Neural progenitor cell (in vitro differentiated cells): ENCODE measurements around the gene METTL25B. TPM values are rescaled to one million over a fixed set of nuclear protein-coding genes. Genes with fewer than 3 reads are reported as not detected.

ENCODE experiments used
- DNase-seq: peaks from one replicate; pipeline ENCODE4 v3.0.0-alpha.2; 2016; ENCODE audit warnings: low spot score
- H2AFZ ChIP-seq: fragments of 200-600 bp; sonication (generic); replicated peaks from 2 replicates; pipeline ENCODE4 v1.6.1; 2016; ENCODE audit warnings: antibody characterized with exemption
- H3F3A ChIP-seq: fragments of 200-600 bp; sonication (generic); 2 replicates; pipeline ENCODE4 v1.6.1; 2016; ENCODE audit warnings: antibody characterized with exemption, low read depth
- H3K27ac ChIP-seq: fragments of 200-600 bp; sonication (generic); 2 replicates; pipeline ENCODE4 v1.5.1; 2016; ENCODE audit warnings: mild to moderate bottlenecking
- H3K27me3 ChIP-seq: fragments of 200-600 bp; sonication (generic); 2 replicates; pipeline ENCODE4 v1.6.1; 2016; ENCODE audit warnings: mild to moderate bottlenecking, moderate library complexity
- H3K36me3 ChIP-seq: fragments of 200-600 bp; sonication (generic); 2 replicates; pipeline ENCODE4 v1.5.1; 2016
- H3K4me1 ChIP-seq: fragments of 200-600 bp; sonication (generic); 2 replicates; pipeline ENCODE4 v1.6.1; 2016; ENCODE audit warnings: mixed run types
- H3K4me2 ChIP-seq: fragments of 200-600 bp; sonication (generic); 2 replicates; pipeline ENCODE4 v1.6.1; 2016
- H3K4me3 ChIP-seq: fragments of 200-600 bp; sonication (generic); 2 replicates; pipeline ENCODE4 v1.5.1; 2016
- H3K79me2 ChIP-seq: fragments of 200-600 bp; sonication (generic); 2 replicates; pipeline ENCODE4 v1.6.1; 2016; ENCODE audit warnings: low read depth
- H3K9ac ChIP-seq: fragments of 200-600 bp; sonication (generic); 2 replicates; pipeline ENCODE4 v1.6.1; 2016
- H3K9me3 ChIP-seq: fragments of 200-600 bp; sonication (generic); 2 replicates; pipeline ENCODE4 v1.5.1; 2016; ENCODE audit warnings: low read depth
- H4K20me1 ChIP-seq: fragments of 200-600 bp; sonication (generic); 2 replicates; pipeline ENCODE4 v1.6.1; 2016; ENCODE audit warnings: low read depth
- H3K27ac Mint-ChIP-seq: 3 replicates; pipeline ENCODE4 v1.8.0; 2021; ENCODE audit warnings: mixed read lengths
- H3K27me3 Mint-ChIP-seq: 2 replicates; pipeline ENCODE4 v1.8.0; 2022; ENCODE audit warnings: low read depth, mild to moderate bottlenecking, inconsistent platforms, moderate library complexity, mixed read lengths; ENCODE audit not compliant: insufficient read depth
- H3K36me3 Mint-ChIP-seq: 3 replicates; pipeline ENCODE4 v1.8.0; 2021; ENCODE audit warnings: mixed read lengths
- H3K4me1 Mint-ChIP-seq: 3 replicates; pipeline ENCODE4 v1.8.0; 2021; ENCODE audit warnings: mixed read lengths
- H3K4me3 Mint-ChIP-seq: 3 replicates; pipeline ENCODE4 v1.8.0; 2021; ENCODE audit warnings: mild to moderate bottlenecking, moderate library complexity, mixed read lengths
- H3K9me3 Mint-ChIP-seq: 3 replicates; pipeline ENCODE4 v1.8.0; 2020; ENCODE audit warnings: mixed read lengths
- CTCF ChIP-seq: fragments of 200-600 bp; sonication (generic); IDR thresholded peaks from 2 replicates; pipeline ENCODE4 v1.5.1; 2017; ENCODE audit warnings: antibody characterized with exemption, mild to moderate bottlenecking
- EZH2 ChIP-seq: fragments of 200-600 bp; sonication (generic); IDR thresholded peaks from 2 replicates; pipeline ENCODE4 v1.6.1; 2017; ENCODE audit warnings: antibody characterized with exemption, mild to moderate bottlenecking, moderate library complexity
- EZH2phosphoT487 ChIP-seq: fragments of 200-600 bp; sonication (generic); IDR thresholded peaks from 2 replicates; pipeline ENCODE4 v1.6.1; 2017; ENCODE audit warnings: antibody characterized with exemption
- total RNA-seq: library from RNA; depleted of rRNA; stranded (reverse); fragments of >200 nt; gene quantifications from 2 replicates; pipeline ENCODE4 v1.2.3, GENCODE V29; 2015; ENCODE audit warnings: low replicate concordance

Gene METTL25B
- total RNA-seq, 1 donor from 2014 or later = 21.4 TPM

- no peak for DNase-seq
- H4K20me1 ChIP-seq = no peaks in the 10 kb centered on the region
- H3K27me3 ChIP-seq = no peaks in the 10 kb centered on the region
- no peak overlapping the region for H3K9ac ChIP-seq
- no peak overlapping the region for H3K4me3 ChIP-seq
- H3K36me3 ChIP-seq = no peaks in the 10 kb centered on the region
- H3K79me2 ChIP-seq = peaks cover 16% of the 10 kb centered on the region
- no peak overlapping the region for H3K27ac ChIP-seq
- H3K9me3 ChIP-seq = no peaks in the 10 kb centered on the region
- no peak overlapping the region for H3K27ac Mint-ChIP-seq
- TF ChIP-seq EZH2phosphoT487 (no peak), EZH2 (no peak), CTCF (no peak)
- no peak overlapping the region for H3K4me3 Mint-ChIP-seq
- peaks cover 34% of the 10 kb centered on the region for H3F3A ChIP-seq
- H3K27me3 Mint-ChIP-seq = no peaks in the 10 kb centered on the region
- peaks cover 13% of the 10 kb centered on the region for H3K36me3 Mint-ChIP-seq
- peaks cover 10% of the 10 kb centered on the region for H3K4me1 ChIP-seq
- no peak overlapping the region for H3K4me2 ChIP-seq
- H3K4me1 Mint-ChIP-seq = peaks cover 22% of the 10 kb centered on the region
- H3K9me3 Mint-ChIP-seq = no peaks in the 10 kb centered on the region
- H2AFZ ChIP-seq = no peak overlapping the region
Observed at GRCh38 chr1:156738407-156738806, 10.1 kb downstream of the METTL25B start.

- Histone ChIP-seq H3K36me3 (no peaks in the 10 kb centered on the region), H3F3A (peaks cover 38% of the 10 kb centered on the region), H3K79me2 (peaks cover 20% of the 10 kb centered on the region), H3K9ac (no peak overlapping the region), H3K27me3 (no peaks in the 10 kb centered on the region), H4K20me1 (no peaks in the 10 kb centered on the region), H3K4me2 (no peak overlapping the region), H3K4me3 (no peak overlapping the region), H2AFZ (no peak overlapping the region), H3K4me1 (peaks cover 10% of the 10 kb centered on the region), H3K27ac (no peak overlapping the region), H3K9me3 (no peaks in the 10 kb centered on the region)
- Mint-ChIP-seq H3K36me3 (peaks cover 13% of the 10 kb centered on the region), H3K4me3 (peak overlapping the region; percentile 36), H3K4me1 (peaks cover 22% of the 10 kb centered on the region), H3K27me3 (no peaks in the 10 kb centered on the region), H3K27ac (no peak overlapping the region), H3K9me3 (no peaks in the 10 kb centered on the region)
- no peak for DNase-seq
- TF ChIP-seq CTCF (no peak), EZH2phosphoT487 (no peak), EZH2 (no peak)
Observed at GRCh38 chr1:156738916-156739315, 10.6 kb downstream of the METTL25B start.

DNA sequence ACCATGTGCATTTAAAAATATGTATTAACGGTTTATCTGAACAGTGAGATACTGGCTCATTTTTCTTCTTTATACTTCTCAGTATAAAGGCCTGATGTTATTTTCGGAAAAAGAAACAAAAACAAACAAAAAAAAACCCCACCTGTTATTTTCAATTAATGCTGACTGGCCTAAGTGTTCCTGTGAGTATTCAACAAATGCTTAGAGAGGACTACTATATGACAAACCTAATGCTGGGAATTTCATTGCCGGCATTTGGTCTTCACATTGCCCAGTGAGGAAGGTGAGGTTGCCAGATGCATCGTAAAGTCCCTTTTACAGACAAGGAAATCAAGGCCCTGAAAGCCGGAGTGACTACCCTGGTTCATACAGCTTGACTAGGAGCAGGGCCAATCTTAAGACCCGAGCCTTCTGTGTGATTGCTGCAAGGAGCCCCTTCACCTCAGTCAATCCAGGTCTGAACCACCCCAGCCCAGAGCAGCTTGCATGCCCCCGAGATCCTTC is 12.0 kb downstream of the METTL25B start:
- Histone ChIP-seq H3K4me2 (peak overlapping the region; percentile 86), H2AFZ (peak overlapping the region; percentile 47), H3K9me3 (no peaks in the 10 kb centered on the region), H3F3A (peaks cover 45% of the 10 kb centered on the region), H3K79me2 (peaks cover 33% of the 10 kb centered on the region), H3K36me3 (no peaks in the 10 kb centered on the region), H4K20me1 (peaks cover 4% of the 10 kb centered on the region), H3K4me1 (peaks cover 10% of the 10 kb centered on the region), H3K27me3 (no peaks in the 10 kb centered on the region), H3K27ac (no peak overlapping the region), H3K9ac (peak overlapping the region; percentile 62), H3K4me3 (peak overlapping the region; percentile 64)
- no peak for TF ChIP-seq EZH2
- no peak for TF ChIP-seq EZH2phosphoT487
- no peak for TF ChIP-seq CTCF
- DNase-seq = no peak
- peak overlapping the region; percentile 94 for H3K4me3 Mint-ChIP-seq
- peak overlapping the region; percentile 76 for H3K27ac Mint-ChIP-seq
- peaks cover 26% of the 10 kb centered on the region for H3K4me1 Mint-ChIP-seq
- H3K36me3 Mint-ChIP-seq = peaks cover 17% of the 10 kb centered on the region
- no peaks in the 10 kb centered on the region for H3K9me3 Mint-ChIP-seq
- H3K27me3 Mint-ChIP-seq = no peaks in the 10 kb centered on the region
